ENCODE data around the gene IPO4. TPM values are rescaled to one million over a fixed set of nuclear protein-coding genes. Genes with fewer than 3 reads are reported as not detected.

IPO4 gene
- total and polyA plus RNA-seq, 2 of the 13 experiments (the other 11 are each of a cell fraction or from before 2014, with no cell fraction given): 39.0 to 179 TPM

- no peak; the same call in 1 of the 2 replicates for TF ChIP-seq KLF12 (CRISPR knock-in tag; IDR thresholded peaks at IDR 0.05; ENCODE audit: borderline replicate concordance)
- TF ChIP-seq ZNF503 (CRISPR knock-in tag; IDR thresholded peaks at IDR 0.05): peak; percentile 58
- TF ChIP-seq ZFP41 (CRISPR knock-in tag; IDR thresholded peaks at IDR 0.05; ENCODE audit: borderline replicate concordance): peak; percentile 75; the same call in 1 of the 2 replicates
- TF ChIP-seq SRSF9 (IDR thresholded peaks at IDR 0.05; ENCODE audit: borderline replicate concordance, insufficient read depth, low read depth, low read length, poor library complexity, severe bottlenecking): no peak
- no peak; the same call in 1 of the 2 replicates for TF ChIP-seq SSRP1 (CRISPR knock-in tag; IDR thresholded peaks at IDR 0.05)
- no peak; the same call in 1 of the 2 replicates for TF ChIP-seq NFAT5 (CRISPR knock-in tag; IDR thresholded peaks at IDR 0.05)
- TF ChIP-seq TAF1 (CRISPR knock-in tag; IDR thresholded peaks at IDR 0.05): peak; percentile 83
- peak; percentile 85 for TF ChIP-seq ZNF350 (CRISPR knock-in tag; IDR thresholded peaks at IDR 0.05; ENCODE audit: borderline replicate concordance, low read depth)
- TF ChIP-seq AKNA (CRISPR knock-in tag; IDR thresholded peaks at IDR 0.05; ENCODE audit: borderline replicate concordance): no peak
- TF ChIP-seq ZNF546 (CRISPR knock-in tag; conservative IDR thresholded peaks at IDR 0.05): no peak
Observed at GRCh38 chr14:24232121-24232644, 43.6 kb upstream of the IPO4 start, which contains the start of gene NEDD8 (continued).

All from HepG2 (cell line).